Stimulated activated CD8-positive, alpha-beta memory T cell treated with anti-CD3 and anti-CD28 coated beads, Interleukin-4, amount 100 ng/mL, for 48 hours (primary cell): ENCODE results near the gene SLC39A13.
A peak's percentile ranks its signal among the peaks of the same experiment; 100 is the strongest.

Experiments used
- DNase-seq: peaks from one replicate; pipeline ENCODE4 v3.0.0-alpha.2; 2020

SLC39A13 gene

DNA sequence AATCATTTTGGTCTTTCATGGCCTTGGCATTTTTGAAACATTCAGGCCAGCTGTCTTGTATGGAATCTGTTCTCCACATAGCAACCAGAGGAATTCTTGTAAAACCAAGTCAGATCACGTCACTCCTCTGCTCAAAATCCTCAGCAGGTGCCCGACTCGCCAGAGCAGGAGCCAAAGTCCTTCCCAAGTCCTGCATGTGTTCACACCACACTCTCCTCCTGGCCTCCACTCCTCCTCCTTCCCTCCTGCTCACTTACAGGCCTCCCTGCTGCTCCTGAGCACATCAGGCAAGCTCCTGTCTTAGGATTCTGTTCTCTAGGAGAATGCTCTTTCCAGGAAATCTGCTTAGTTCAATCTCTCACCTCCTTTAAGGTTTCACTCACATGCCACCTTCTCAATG, 24.8 kb downstream of the SLC39A13 start:
- no peak for DNase-seq

- DNase-seq = no peak
Observed at GRCh38 chr11:47434011-47434786, 25.8 kb downstream of the SLC39A13 start.

DNA sequence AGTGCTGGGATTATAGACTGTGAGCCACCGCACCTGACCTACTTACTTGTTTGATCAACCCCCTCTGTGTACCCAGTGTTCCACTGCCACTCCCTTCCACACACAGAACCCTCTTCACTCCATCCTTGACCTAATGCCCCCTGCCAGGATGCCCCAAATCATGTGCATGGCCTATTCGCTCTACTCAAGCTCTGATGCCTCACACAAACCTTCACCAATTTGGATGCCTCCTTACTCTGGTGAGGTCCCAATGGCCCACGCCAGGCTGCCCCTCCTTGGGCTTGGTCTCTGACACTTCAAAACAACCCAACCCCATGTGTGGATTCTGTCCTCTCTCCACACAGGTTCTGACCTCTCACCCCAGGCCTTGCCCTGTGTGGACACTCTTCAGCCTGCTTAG, 27.3 kb downstream of the SLC39A13 start:
- no peak for DNase-seq

DNA sequence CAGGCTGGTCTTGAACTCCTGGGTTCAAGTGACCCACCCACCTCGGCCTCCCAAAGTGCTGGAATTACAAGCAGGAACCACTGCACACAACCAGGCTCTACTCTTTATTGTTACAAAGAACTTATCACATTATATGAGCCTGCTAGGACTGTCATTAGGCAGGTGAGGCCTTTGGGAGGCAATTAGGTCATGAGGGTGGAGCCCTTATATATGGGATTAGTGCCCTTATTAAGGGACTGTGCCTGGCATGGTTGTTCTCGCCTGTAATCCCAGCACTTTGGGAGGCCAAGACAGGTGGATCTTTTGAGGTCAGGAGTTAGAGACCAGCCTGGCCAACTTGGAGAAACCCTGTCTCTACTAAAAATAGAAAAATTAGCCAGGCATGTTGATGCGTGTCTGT, 28.3 kb downstream of the SLC39A13 start:
- DNase-seq = no peak

- DNase-seq = no peak
Observed at GRCh38 chr11:47437218-47437745, 28.9 kb downstream of the SLC39A13 start.

GRCh38 chr11:47437746-47438418, 29.5 kb downstream of the SLC39A13 start:
- no peak for DNase-seq

DNA sequence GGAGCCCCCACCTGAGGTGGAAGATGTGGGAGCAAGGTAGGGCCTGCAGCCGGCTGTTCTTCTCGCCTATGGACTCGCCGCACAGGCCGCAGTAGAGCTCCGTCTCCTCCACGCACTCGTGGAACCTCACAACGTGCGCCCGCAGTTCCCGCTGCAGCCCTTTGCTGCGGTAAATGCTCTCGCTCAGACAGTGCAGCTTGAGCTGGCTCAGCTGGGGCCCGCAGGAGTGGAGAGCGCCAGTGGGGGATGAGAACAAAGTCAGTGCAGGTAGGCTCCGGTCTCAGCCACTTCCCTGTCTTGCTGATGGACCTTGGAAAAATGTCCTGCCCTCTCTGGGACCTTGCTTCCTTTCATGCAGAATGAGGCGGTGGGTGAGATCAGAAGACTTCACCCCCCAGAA, 30.3 kb downstream of the SLC39A13 start:
- DNase-seq = no peak

GRCh38 chr11:47440054-47440476, 31.7 kb downstream of the SLC39A13 start:
- no peak for DNase-seq

- DNase-seq = no peak
Observed at GRCh38 chr11:47441421-47441820, 33.0 kb downstream of the SLC39A13 start.

DNA sequence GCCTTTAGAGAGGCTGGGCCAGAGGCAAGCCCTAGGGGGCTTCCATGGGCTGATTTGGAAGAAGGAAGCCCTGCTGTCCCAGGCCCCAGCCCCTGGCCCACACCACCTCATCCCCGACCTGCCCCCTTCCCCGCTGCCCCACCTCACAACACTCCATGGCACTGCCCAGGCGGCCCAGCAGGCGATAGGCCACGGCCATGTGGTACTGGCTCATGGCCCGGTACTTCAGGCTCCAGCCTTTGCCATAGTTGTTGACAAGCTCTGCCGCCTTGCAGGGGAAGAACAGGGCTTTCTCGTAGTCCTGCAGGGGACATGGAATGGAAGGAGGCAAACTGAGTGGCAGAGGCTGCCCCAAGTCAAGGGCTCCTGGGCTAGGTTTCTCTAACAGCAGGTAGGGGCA, 34.1 kb downstream of the SLC39A13 start:
- DNase-seq = no peak

- DNase-seq = no peak
Observed at GRCh38 chr11:47443028-47443700, 34.8 kb downstream of the SLC39A13 start.

GRCh38 chr11:47443817-47444216, 35.4 kb downstream of the SLC39A13 start:
- no peak for DNase-seq

DNA sequence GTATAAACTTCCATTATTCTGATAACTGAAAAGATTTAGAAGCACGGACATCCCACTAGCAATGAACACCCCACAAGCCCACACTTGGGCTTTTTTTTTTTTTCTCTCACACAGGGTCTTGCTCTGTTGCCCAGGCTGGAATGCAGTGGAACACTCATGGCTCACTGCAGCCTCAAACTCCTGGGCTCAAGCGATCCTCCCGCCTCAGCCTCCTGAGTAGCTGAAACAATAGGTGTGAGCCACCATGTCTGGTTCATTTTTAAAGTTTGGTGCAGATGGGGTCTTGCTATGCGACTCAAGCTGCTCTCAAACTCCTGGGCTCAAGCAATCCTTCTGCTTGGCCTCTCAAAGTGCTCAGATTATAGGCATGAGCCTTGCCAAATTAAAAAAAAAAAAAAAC, 37.5 kb downstream of the SLC39A13 start:
- no peak for DNase-seq

DNA sequence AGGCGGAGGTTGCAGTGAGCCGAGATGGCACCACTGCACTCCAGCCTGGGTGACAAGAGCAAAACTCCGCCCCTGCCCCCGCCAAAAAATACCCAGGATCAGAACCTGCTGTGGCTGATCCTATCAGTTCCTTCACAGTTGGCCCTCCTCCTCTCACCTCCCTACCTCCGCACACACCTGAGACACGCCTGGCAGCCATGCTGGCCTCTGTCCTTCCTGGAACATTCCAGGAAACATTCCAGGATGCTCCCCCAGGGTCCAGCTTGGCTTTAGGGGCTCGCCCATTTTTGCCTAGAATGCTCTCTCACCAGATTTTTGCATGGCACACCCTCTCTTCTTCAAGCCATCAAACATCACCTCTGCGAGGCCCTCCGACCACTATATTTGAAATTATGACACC, 38.4 kb downstream of the SLC39A13 start:
- DNase-seq = no peak

DNA sequence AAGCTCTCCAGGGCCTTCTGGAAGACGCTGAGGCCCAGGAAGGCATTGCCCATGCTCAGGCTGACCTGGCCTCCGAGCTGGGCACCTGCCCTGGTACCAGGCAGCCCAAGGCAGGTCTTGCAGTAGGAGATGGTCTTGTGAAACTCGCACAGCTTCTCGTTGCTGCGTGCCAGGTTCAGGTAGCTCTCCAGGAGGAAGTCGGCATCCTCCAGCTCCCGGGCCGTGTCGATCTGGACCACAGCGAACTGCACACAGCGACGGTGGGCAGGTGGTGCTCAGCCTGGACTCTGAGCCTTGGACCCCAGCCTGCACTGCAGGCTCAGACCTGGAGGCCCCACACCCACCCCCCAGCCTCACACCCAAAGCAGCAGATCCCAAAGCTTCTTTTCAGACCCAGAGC, 39.5 kb downstream of the SLC39A13 start:
- DNase-seq = no peak

DNA sequence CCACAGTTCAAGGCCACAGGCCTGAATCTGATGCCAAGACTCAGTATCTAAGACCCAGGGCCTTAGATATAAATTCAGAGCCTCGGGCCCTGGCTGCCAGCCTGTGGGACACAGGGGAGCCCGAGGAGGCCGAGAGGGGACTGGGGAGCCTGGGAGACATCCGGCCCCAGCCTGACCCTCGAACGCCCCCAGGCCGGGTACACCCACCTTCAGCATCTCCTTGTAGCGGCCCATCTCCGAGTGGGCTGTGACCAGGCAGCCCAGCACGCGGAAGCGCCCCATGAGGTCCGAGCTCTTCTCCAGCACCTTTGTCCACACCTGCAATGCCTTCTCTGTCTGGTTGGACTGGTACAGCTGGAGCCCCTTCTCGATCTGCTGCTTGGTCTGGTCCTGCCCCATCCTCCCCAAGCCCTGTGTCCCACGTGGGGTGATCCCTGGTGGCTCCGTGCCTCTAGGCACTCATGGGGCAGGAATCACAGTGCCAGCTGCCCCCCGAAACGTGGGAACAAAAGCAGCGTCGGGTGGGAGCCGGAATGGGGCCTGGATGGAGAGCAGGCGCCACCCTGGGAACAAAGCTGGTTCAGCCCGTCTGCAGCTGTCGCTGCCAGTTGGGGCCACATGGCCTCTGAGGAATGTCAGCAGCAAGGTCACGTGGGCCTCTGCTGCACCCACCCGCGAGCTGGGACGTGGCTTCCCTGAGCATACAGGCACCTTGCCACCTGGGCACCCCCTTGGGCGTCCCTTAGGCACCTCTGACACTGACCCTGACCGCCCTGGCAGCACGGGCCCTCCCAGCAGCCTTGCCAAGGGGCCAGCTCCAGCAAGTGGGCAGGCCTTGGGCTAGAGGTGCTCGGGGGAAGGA, 40.4 kb downstream of the SLC39A13 start, which contains the start of gene RAPSN:
TSS of gene RAPSN (minus strand) at position 571 of the 862 bp plus-strand sequence. CDS start at position 399, 172 bp downstream.
- DNase-seq = no peak

GRCh38 chr11:47449541-47449940, 41.2 kb downstream of the SLC39A13 start:
- DNase-seq = no peak

DNA sequence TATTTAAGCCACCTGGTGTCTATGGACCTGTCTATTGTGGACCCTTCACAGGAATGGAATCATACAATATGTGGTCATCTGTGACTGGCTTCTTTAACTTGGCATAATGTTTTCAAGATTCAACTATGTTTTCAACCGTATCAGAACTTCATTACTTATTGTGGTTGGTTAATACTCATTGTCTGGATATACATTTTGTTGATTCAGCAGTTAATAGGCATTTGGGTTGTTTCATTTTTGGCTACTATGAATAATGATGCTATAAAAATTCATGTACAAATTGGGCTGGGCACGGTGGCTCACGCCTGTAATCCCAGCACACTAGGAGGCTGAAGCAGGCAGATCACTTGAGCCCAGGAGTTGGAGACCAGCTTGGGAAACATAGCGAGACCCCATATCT, 43.0 kb downstream of the SLC39A13 start:
- DNase-seq = no peak

DNA sequence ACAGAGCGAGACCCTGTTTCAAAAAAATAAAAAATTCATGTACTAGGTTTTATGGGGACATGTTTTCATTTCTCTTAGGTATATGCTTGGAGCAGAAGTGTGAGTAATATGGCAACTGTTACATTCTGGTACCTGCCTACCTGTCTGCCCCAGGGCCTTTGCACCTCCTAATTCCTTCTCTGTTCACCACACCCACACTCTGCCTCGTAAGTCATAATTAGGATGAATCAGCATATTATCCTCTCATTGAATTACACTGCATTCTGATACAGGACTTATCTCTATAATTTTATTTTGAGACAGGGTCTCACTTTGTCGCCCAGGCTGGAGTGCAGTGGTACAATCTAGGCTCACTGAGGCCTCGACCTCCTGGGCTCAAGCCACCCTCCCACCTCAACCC, 43.6 kb downstream of the SLC39A13 start:
- no peak for DNase-seq

- DNase-seq = no peak
Observed at GRCh38 chr11:47453365-47453764, 45.0 kb downstream of the SLC39A13 start.

DNA sequence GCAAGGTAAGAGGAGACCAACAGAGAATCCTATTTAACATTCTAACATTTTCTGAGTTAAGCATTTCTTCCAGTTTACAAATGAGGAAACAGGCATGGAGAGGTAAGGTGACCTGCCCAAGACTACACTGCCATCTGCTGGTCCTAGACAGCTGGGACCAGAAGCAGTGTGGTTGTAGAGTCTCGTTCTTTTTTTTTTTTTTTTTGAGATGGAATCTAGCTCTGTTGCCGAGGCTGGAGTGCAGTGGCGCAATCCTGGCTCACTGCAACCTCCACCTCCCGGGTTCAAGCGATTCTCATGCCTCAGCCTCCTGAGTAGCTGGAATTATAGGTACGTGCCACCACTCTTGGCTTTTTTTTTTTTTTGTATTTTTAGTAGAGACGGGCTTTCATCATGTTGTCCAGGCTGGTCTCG, 45.9 kb downstream of the SLC39A13 start:
- peak; percentile 62 for DNase-seq

GRCh38 chr11:47460571-47461235, 52.3 kb downstream of the SLC39A13 start:
- DNase-seq = no peak
